SK-N-DZ (cell line): ENCODE results near the gene RBPMS2. TPM values are rescaled to one million over a fixed set of nuclear protein-coding genes. Genes with fewer than 3 reads are reported as not detected.
A peak's percentile ranks its signal among the peaks of the same experiment; 100 is the strongest.
"Not testable (repeated sequence)": the region's sequence is repeated elsewhere in the genome, so short reads cannot be mapped to it uniquely, and the experiment has no call there.

Experiments used
- DNase-seq: peaks from one replicate; pipeline ENCODE4 v3.0.0-alpha.2; 2015; ENCODE audit warnings: low spot score
- polyA plus RNA-seq, 2 experiments: library from polyadenylated mRNA; depleted of rRNA; stranded (reverse); fragments of >200 nt; gene quantifications; 2 replicates each; pipeline ENCODE4 v1.2.3, GENCODE V29; 2014

The RBPMS2 gene
- 0.06 and 0.46 TPM in 2 replicates for polyA plus RNA-seq (2014; cell fraction: cytosol; rRNA removed)
- polyA plus RNA-seq (2014; cell fraction: nucleus; rRNA removed), result 0.13 and 0.46 TPM in 2 replicates

DNA sequence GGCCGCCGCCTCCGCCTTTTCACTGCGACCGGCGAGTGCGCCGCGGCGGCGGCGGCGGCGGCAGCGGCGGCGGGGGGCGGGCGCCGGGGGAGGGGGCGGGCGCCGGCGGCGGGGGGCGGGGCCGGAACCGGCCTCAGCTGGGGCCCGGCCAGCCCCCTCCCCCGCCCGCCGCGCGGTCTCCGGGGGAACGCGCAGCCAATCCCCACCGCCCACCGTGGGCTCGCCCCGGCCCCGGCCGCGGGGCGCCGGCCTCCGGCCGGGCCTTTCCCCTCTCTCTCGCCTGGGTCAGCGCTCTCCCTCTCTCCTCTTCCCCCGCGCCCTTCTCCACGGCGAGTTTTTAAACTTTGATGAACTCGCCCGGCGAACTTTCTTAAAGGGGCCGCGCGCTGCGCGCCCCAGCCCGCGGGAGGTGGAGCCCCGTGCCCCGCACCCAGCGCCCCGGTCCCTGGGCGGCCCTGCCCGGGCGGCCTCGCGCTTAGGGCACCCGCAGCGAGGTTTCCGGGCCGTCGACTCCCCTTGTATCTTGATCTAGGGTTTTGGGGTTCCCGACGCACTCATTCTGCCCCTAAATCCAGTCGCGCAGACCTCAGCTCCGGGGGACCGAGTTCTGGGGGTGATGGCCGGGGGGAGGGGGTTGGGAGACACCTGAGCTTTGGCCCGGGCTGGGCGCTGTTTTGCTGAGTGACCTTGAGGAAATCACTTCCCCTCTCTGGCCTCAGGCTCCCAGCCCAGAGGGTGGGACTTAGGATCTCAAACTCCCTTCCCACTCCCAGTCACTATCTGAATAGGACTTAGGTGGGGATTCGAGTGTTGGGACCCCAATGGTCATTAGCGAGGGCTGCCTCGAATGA is at the start of gene RBPMS2:
RBPMS2 (minus strand) TSS at position 39 of the 851 bp plus-strand sequence. CDS start 270 bp downstream, outside the sequence.
- DNase-seq, result no peak

DNA sequence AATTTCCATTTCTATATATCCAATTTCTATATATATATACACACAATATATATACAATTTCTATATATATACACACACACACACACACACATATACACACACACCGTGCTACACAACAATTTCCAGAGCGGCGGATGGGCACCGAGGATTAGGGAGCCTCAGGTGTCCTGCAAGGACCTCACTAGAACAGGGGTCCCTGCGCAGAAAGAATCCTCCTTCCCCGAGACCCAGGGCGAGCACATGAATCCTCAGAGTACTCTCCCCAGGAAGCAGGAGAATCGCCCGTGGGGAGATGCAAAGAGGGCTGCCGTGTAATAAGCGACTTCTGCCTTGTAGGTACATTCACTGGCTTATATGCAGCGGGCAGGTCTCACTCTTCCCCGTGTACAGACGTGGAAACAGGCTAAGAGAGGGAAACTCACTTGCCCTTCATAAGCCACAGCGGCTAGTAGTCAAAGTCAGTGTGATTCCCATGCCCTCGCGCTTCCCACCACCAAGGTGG is 49.6 kb upstream of the RBPMS2 start:
- no peak for DNase-seq

DNA sequence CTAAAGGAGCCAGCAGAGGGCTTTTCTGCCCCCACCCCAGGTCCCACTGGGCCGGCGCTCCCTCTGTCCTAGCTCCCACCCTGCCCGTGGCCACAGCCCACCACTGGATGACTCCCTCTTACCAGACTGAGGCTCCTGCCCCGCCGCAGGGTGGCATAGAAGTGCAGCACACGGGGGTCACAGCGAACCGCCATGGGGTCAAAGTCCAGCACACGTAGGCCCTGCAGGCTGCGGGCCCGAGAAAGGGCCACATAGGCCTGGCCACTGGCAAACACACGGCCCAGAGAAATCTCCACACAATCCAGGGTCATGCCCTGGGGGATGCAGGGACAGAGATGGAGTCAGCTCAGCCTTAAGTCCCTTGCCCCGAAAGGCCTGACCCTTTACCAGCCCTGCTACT is 41.1 kb upstream of the RBPMS2 start:
- no peak for DNase-seq

DNA sequence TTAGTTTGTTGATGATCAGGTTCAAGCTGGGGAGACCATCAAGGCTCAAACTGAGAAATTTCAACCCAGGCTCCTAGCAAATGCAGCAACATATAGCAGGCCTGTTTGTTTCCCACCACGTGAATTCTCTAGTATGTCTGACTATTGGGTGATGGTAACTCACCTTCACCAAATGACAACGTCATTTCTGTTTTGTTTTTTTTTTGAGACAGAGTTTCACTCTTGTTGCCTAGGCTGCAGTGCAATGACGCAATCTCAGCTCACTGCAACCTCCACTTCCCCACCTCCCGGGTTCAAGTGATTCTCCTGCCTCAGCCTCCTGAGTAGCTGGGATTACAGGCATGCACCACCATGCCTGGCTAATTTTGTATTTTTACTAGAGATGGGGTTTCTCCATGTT is 39.6 kb upstream of the RBPMS2 start:
- DNase-seq, result not testable (repeated sequence)

DNA sequence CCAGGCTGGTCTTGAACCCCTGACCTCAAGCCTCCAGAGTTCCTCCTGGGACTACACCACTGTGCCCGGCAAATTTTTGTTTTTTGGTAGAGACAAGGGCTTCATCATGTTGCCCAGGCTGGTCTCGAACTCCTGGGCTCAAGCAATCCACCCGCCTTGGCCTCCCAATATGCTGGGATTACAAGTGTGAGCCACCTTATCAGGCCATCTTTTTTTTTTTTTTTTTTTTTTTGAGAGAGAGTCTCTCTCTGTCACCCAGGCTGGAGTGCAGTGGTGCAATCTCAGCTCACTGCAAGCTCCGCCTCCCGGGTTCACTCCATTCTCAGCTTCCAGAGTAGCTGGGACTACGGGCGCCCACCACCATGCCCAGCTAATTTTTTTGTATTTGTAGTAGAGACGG is 38.9 kb upstream of the RBPMS2 start:
- not testable (repeated sequence) for DNase-seq

DNA sequence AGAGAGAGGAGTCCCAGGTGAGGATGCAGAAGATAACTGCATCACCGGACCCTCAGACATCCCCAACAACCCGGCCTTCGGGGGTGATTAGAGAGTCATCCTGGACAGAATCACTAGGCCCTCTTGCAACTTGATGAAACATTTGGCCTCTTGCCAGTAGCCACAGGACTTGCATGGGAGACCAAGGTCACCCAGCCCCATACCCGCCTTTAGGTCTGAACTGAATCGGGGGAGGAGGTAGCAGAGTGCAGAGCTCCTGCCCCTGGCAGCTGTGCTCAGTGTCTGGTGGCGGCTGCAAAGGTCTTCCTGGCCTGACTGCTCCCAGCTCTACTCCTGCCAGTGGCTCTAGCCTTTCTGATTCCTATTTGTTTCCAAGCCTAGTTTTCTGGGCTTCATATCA is 37.7 kb upstream of the RBPMS2 start:
- peak; percentile 63 for DNase-seq

DNA sequence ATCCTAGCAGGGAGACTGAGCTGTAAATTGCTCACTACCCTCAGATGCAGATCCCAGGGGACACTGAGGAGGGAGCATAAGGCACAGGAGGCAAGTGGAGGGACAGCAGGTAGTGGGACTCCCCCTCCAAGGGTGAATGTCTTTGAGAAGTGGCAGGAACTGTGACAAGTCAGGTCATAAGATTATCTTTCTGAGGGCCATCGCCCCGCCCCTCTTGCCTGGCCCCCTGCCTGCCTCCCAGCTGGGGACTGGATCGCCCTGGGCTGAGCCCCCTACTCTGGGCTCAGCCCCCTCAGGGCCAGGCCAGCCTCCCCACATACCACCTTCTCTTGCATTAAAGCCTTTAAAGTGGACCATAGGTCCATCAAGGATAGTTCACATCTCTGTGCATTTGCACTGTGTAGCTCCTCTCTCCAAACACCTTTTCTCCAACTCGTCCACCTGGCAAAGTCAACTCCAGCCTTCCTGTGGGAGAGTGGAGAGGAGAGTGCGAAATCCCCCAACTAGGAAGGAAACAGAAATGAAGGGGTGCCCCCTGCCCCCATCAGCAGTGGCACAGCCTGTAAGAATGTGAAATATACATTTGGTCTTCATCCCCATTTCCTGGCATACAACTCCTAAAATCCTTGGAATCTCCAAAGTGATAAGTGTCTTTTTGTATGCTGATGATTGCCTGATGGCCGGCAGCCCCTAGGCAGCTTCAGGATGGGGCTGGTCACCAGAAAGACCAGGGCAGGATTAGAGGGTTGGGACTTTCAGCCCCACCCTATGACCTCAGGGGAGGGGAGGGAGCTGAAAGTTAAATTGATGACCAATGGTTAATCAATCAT is 35.3 kb upstream of the RBPMS2 start:
- DNase-seq, result no peak

DNA sequence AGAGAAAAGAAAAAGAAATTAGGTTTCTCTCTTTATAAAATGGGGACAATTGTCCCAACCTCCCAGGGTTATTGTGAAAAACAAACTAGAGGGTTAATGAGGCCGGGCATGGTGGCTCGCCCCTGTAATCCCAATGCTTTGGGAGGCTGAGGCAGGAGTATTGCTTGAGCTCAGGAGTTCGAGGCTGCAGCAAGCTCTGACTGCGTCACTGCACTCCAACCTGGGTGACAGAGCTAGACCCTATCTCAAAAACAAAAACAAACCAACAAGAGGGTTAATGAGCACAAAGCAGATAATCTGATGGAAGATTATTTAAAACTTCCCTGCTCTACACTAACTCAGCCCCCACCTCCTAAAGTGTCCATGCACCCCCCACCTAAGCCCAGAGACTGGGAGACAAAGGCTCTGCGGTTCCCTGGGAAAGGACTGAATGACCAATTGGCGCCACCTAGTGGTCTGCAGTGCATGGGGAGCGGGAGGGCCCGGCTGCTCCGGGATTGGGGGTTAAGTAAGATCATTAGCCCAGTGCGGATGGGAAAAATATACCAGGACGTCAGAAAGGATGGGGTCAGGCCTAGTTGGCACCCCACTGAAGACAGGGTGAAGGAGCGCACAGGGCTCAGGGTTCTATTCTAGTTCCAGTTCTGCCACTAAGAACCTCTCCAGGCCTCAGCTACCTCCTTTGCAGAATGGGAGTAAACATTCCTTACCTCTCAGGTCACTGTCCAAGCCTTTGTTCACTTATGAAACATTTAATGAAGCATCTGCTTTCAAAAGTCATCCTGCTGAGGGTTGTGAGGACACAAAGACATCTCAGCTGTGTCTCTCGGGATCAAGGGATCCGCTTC is 34.5 kb upstream of the RBPMS2 start:
- DNase-seq, result peak; percentile 82

DNA sequence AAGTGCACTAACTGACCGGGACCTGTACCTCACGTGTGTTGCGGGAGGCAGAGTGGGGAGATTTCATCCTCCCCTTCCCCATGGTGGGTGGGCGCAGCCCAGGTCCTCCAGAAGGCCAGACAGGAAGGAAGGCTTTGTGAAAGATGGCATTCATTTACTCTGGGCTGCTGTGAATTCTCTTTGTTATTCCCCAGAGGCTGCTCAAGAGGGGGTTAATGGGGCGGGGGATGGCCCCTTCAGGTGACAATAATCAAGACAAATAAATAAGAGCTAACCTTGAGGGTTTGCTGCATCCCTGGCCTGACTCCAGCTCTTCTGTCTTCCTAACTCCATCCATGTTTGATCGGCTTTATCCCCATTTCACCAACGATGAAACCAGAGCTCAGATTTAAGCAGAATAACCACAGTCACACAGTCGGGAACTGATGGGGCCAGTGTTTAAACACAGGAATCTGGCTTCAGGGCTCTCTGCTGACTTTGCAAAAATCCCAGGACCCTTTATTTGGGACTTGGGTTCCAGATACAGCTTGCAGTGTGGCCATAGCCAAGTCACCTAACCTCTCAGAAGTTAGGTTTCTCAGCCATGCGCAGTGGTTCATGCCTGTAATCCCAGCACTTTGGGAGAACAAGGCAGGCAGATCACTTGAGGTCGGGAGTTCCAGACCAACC is 33.5 kb upstream of the RBPMS2 start:
- DNase-seq, result no peak

DNA sequence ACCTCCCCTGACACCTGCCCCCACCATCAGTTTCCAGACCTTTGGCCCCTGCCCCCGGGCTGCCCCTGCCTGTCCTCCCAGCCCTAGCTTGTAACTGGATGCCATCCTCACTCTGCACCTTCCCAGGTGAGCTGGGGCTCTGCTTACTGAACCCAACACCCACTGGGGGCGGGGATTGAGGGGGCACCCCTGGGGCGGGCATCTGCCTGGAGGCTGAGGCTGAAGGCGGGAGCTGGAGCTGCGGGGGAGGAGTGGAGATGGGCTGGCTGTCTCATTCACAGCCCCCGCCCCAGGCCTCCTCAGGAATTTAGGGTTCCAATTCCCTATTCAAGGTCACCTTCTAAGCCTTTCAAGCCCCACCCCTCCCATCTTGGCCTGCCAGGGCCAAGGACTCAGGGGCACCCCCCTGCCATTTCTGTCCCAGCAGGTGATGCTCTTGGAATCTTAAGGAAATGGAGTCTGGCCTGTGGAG is 32.4 kb upstream of the RBPMS2 start:
- no peak for DNase-seq

DNA sequence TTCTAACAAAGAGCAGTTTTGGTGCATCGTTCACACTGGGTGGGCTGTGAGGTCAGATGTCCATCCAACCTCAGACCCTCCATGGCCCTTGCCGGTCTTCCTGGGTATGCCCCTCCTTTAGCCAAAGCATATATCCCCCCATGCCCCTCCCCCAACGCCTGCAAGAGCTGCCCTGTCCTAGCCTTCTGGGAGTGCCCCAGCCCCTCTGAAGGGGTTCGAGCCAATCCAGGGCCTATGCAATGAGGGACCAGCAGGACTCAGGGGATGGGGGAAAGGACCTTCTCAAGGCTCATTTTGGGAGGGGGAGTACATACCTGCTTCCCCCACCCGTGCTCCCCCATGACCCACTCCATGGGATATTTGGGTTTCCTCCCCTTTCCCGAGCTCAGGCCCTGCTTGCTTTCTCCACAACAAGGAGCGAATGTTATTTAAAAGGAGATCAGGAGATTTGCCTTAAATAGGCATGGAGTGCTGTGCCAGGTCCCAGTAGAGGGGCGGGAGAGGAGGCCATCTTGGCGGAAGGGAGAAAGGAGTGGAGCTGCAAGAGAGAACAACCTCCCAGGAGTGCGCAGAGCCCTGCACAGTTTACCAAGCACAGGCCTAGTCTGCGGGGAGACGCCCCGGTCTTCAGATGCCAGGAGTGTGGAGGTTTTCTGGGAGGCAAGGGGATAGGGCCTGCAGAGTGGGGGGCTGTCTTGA is 31.8 kb upstream of the RBPMS2 start:
- DNase-seq, result no peak

DNA sequence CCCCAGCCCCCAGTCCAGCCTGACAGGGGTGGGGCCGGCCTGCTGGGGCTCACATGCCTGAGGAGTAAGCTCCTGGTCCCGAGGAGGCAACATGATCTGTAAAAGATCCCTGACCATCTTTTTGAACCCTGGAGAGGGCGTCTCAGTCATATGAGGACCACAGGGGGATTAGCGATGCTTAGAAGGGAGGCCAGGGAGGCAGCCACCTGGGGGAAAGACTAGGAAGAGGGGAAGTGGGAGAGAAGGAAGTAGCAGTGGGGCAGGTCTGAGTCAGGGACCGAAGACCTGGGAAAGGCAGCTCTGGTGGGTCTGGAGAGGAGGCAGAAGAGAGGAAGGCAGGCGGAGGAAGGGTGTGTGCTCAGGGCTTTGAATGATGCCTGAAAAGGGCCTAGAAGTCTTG is 31.1 kb upstream of the RBPMS2 start:
- no peak for DNase-seq

DNA sequence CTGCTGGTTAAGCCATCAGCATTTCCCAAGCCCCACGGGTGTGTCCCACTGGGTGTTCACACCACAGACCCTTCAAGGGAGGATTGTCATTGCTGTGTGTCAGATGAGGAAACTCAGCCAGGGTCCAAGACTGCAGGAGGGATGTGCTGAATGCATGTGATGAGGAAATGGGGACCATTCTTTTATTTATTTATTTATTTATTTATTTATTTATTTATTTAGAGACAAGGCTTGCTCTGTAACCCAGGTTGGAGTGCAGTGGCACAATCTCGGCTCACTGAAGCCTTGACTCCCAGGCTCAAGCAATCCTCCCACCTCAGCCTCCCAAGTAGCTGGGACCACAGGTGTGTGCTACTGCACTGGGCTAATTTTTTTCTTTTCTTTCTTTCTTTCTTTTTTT is 29.2 kb upstream of the RBPMS2 start:
- DNase-seq, result no peak

DNA sequence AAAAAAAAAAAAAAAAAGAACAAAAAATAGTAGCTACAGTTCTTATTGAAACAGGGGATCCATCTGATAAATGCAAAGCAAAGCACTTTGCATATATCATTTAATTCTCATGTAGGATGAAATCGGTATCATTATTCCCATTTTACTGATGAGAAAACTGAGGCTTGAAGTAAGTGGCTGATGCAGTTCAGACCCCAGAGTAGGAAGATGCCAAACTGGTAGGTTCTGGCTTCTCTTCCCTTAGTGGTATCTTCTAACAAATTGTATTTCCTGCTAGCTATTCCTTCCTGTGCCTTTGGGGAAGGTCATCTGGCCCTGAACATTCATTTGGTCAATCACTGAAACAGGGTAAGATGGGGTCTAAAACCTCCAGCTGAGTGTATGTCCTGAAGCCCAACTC is 28.1 kb upstream of the RBPMS2 start:
- no peak for DNase-seq

DNA sequence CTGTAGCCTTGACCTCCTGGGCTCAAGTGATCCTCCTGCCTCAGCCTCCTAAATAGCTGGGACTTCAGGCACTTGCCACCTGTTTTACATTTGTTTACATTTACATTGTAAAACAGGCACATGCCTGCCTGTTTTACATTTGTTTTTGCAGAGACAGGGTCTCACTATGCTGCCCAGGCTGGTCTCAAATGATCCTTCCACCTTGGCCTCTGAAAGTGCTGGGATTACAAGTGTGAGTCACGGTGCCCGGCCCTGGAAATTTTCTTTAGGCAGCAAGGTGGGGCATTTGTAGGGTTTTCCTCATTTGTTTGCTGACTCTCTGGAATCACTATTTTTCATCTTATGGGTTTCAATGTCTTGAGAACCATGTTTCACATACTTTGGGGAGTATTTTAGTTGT is 25.1 kb upstream of the RBPMS2 start:
- DNase-seq, result no peak

DNA sequence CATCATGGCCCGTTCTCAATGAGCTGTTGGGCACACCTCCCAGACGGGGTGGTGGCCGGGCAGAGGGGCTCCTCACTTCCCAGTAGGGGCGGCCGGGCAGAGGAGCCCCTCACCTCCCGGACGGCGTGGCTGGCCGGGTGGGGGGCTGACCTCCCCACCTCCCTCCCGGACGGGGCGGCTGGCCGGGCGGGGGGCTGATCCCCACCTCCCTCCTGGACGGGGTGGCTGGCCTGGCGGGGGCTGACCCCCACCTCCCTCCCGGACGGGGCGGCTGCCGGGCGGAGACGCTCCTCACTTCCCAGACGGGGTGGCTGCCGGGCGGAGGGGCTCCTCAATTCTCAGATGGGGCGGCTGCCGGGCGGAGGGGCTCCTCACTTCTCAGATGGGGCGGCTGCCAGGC is 23.5 kb upstream of the RBPMS2 start:
- DNase-seq, result not testable (repeated sequence)

DNA sequence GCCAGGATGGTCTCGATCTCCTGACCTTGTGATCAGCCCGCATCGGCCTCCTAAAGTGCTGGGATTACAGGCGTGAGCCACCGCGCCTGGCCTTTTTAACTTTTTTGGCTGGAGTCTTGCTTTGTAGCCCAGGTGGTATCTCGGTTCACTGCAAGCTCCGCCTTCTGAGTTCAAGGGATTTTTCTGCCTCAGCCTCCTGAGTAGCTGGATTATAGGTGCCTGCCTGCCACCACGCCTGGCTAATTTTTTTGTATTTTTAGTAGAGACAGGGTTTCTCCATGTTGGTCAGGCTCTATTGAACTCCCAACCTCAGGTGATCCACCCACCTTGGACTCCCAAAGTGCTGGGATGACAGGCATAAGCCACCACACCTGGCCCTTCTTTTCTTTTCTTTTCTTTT is 20.5 kb upstream of the RBPMS2 start:
- DNase-seq, result not testable (repeated sequence)

DNA sequence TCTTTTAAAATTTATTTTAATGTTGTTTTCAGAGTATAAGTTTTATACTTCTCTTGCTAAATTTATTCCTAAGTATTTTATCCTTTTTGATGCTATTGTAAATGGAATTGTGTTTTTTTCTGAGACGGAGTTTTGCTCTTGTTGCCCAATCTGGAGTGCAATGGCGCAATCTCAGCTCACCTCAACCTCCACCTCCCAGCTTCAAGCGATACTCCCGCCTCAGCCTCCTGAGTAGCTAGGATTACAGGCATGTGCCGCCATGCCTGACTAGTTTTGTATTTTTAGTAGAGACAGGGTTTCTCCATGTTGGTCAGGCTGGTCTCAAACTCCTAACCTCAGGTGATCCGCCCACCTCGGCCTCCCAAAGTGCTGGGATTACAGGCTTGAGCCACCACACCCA is 19.9 kb upstream of the RBPMS2 start:
- DNase-seq, result not testable (repeated sequence)

DNA sequence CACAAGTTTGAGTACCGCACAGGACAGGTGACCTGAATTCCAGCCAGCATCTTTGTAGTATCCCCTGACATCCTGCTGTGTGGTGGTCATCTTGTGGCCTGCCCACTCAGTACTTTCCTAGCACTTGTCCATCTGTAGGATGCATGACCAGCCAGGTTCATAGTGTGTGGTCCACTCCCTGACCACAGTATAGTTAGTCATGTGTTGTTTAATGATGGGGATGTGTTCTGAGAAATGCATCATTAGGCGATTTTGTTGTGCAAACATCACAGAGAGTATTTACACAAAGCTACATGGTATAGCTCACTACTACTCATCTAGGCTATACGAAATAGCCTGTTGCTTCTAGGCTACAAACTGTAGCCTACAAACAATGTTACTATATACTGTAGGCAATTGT is 16.9 kb upstream of the RBPMS2 start:
- DNase-seq, result no peak

DNA sequence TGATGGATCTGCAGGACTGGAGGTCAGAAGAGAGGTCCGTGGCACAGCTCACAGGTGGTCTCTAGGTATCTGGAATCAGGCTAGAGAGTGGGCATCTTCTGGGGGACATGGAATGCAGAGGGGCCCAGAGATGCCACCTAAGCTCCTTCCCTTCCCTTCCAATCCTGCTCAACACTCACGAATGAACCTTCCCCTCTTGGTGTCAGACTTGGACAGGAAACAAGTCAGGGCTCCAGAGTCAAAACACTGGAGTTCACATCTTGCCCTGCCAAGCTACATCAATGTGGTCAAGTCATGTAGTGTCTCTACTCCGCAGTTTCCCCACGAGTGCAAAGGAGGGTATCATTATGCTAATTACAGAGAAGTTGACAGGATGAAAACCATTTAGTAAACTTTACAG is 16.0 kb upstream of the RBPMS2 start:
- DNase-seq, result no peak
